NK-92 treated with Interleukin-12 subunit alpha and Interleukin-12 subunit beta, amount 100 ng/mL, for 24 hours (cell line): ENCODE data around the gene NXPH4.
A peak's percentile ranks its signal among the peaks of the same experiment; 100 is the strongest.

Experiments used
- DNase-seq: peaks from one replicate; lab custom pipeline; 2025; lab: John Stamatoyannopoulos, UW

The NXPH4 gene

DNA sequence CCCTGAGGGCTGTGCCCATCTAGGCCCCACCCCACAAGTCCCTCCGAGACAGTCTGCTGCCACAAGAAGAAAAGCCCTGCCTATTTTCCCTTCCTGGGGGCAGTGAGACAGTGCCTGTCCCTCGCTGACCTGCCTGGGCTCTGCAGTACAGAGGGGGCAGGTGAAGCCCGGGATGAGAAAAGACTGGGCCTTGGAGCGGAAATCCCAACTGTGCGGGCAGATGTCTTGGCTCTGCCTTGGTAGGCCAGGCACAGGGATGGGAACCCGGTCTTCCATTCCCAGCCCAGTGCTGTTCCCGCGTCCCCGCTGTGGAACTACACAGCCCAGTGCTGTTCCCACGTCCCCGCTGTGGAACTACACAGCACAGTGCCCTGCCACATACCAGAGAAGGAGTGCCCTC is 12.8 kb upstream of the NXPH4 start:
- DNase-seq = no peak

- DNase-seq = no peak
These were observed 12.1 kb upstream of the NXPH4 start for GRCh38 chr12:57204454-57204853.

DNA sequence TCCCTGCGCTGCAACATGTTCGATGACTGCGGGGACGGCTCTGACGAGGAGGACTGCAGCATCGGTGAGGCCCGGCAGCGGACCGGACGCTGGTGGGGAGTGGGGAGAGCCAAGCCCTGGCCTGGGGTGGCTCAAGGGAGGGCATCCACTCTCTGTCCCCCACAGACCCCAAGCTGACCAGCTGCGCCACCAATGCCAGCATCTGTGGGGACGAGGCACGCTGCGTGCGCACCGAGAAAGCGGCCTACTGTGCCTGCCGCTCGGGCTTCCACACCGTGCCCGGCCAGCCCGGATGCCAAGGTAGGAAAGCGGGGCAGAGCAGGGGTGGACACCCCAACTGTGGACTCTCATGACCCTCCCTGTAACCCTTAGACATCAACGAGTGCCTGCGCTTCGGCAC is 11.4 kb upstream of the NXPH4 start:
- no peak for DNase-seq

- DNase-seq = no peak
These were observed 10.7 kb upstream of the NXPH4 start for GRCh38 chr12:57205931-57206330.

DNA sequence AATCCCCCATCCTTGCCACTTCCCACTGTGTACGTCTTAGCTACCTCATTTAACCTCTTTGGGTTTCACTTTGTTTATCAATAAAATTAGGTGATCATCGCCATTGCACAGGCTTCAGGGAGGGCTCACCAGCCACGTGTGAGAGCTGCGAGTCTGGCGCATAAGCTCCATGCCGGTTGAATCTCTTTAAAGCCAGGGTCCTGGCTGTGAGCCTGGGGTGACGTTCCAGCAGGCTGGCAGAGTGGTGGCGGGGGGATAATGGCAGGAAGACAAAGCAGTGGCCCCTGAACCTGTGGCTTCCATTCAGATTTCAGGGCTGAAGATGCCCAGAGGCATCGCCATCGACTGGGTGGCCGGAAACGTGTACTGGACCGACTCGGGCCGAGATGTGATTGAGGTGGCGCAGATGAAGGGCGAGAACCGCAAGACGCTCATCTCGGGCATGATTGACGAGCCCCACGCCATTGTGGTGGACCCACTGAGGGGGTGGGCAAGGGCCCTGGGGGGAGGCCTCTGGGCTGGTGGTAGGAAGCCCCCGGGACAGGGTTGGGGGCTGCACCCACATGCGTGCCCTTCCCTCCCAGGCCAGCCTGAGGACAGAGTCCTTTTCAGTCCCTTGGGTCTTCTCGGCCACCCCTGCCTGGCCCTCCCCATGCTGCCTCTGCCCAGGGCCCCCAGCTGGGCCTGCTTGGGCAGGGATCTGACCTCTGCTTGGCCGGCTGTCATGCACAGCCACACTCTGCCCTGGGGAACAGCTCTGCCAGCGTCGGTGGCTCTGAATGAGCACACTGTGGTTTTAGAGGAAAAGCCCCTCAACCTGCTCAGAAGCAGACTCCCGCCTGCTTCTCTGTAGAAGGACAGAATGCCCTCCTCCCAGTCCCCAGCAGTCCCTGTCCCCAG is 8.6 kb upstream of the NXPH4 start:
- DNase-seq = no peak

DNA sequence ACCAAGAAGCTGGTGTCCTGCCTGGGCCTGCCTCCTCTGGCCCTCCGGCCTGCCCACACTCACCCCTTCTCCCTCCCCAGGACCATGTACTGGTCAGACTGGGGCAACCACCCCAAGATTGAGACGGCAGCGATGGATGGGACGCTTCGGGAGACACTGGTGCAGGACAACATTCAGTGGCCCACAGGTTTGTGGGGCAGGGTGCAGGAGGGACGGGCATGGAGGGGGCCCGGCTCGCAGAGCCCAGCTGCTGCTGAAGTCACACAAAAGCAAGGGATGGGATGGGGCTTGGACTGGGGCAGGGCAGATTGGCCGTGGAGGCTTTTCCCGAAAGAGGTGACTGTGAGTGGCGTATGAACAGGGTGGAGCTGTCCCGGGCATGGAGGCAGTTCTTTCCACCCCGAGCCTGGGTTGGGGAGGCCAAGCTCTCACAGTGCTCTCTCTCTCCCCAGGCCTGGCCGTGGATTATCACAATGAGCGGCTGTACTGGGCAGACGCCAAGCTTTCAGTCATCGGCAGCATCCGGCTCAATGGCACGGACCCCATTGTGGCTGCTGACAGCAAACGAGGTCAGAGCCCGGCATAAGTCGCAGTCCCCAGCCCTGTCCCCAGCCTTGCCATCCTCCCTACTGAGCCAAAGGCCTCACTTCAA is 7.8 kb upstream of the NXPH4 start:
- no peak for DNase-seq

DNA sequence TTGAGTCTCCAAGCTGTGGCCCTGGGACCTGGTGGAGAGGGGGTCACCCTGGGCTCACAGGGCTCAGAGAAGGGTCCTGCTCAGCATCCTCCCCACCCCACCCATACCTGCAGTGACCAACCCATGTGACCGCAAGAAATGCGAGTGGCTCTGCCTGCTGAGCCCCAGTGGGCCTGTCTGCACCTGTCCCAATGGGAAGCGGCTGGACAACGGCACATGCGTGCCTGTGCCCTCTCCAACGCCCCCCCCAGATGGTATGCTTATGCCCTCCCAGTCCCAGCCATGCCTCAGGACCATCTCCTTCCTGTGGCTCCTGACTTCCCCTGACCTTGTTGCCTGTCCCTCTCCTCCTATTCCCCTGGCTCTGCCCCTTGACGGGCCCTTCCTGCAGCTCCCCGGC is 6.7 kb upstream of the NXPH4 start:
- DNase-seq = no peak

DNA sequence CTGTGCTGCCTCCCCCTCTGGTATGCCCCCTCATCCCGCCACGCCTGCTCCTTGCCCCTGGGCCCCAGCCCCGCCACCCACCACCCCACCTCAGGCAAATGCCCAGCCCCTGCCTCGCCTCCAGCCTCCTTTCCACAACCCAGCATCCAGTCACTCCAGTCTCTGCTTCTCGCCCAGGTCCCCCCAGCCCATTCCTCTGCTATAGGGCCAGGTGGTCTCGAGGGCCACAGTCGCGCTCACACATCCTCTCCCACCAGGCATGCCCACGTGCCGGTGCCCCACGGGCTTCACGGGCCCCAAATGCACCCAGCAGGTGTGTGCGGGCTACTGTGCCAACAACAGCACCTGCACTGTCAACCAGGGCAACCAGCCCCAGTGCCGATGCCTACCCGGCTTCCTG is 6.1 kb upstream of the NXPH4 start:
- DNase-seq = no peak

DNA sequence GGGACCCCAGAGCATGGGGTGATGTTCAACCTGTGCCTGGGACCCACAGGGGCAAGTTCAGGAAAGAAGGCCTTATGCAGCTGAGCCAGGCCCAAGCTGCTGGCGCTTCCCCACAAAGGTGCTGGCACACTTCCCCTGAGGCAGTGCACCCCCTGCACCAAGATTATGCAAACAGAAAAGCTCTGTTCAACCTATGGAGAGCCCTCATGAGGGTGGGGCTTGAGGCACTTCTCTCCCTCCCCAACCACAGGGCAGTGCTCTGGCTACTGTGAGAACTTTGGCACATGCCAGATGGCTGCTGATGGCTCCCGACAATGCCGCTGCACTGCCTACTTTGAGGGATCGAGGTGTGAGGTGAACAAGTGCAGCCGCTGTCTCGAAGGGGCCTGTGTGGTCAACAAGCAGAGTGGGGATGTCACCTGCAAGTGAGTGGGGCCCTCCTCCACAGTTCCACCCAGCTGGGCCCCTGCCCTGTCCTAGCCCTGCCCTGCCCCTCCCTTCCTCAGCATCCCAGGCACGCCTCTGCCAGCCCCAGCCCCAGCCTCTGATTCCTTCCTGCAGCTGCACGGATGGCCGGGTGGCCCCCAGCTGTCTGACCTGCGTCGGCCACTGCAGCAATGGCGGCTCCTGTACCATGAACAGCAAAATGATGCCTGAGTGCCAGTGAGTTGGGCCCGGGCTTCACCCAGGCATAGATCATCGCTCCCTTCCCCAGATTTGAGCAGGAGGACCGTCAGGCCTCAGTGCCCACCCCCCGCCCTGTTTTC is 5.5 kb upstream of the NXPH4 start:
- DNase-seq = no peak

- DNase-seq = no peak
These were observed 4.5 kb upstream of the NXPH4 start for GRCh38 chr12:57211791-57212700.

GRCh38 chr12:57212701-57213057 is 3.9 kb upstream of the NXPH4 start:
- no peak for DNase-seq

GRCh38 chr12:57213058-57213715 is 3.4 kb upstream of the NXPH4 start:
- peak; percentile 47 for DNase-seq

GRCh38 chr12:57213763-57214397 is 2.7 kb upstream of the NXPH4 start:
- DNase-seq = no peak

DNA sequence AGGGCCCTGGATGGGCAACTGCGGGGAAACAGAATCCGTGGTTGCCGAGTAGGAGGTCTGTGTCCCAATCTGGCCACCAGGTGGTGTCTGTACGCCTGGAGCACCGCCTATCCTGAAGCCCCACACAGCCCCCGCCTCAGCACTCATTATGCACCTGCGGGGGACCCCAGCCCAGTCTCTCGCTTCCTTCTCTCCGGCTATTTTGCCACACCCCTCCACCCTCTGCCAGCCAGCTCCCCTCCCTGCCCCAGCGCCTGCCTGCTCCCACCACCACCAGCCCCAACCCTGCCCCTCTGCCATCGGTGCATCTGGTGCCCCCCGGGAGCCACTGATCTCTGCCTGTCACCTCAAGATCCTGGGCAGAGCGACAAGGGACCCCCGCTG is 2.2 kb upstream of the NXPH4 start:
- DNase-seq = peak; percentile 21

- no peak for DNase-seq
These were observed 1.5 kb upstream of the NXPH4 start for GRCh38 chr12:57215065-57215464.

GRCh38 chr12:57215668-57216013 is 953 bp upstream of the NXPH4 start:
- no peak for DNase-seq

DNA sequence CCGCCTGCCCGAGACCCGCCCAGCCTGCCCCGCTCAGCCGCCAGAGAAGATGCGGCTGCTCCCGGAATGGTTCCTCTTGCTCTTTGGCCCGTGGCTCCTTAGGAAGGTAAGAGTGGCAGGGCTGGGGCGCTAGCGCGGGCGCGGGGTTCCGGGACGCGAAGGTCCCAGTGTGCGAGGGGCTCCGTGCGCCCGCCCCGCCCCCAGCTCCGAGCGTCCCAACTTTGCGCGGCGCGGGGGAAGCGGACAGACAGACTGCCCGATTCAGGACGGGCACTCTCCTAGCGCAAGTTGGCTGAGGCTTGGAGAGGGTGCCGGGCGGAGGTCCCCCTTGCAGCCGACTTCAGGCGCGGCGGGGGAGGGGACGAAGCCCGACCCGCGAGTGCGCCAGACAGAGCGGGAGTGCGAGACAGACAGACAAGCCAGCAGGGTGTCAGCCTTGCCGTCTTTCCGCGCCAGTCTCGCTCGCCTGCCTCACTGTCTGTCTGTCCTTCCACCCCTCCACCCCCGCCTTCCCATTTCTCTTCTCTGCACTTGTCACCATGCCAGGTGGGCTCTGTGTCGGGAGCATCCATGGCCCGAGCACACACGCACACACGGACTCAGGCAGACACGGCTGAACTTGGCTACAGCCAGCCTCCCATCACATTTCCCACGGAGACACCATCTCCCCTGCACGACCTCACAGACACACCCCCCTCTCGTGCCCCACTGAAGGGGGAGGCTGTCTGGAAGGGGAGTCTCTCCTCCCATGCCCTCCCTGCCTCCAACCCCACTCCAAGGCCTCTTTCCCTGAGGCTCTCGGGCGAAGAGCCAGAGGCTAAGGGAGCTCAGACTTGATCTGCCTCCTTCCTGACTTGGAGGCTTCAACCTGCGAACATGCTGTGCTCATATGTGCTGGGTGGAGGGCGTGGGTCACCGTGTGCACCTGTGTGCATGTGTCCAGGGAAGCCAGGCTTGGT is 606 bp downstream of the NXPH4 start:
- no peak for DNase-seq

GRCh38 chr12:57218030-57218853 is 1.6 kb downstream of the NXPH4 start:
- no peak for DNase-seq
